HEK293T (cell line): ENCODE measurements around the gene GABRB3.

ENCODE experiments used
- BHLHE40 ChIP-seq: fragments of 450-650 bp; IDR thresholded peaks from 2 replicates; pipeline ENCODE4 v1.6.1; 2016; ENCODE audit warnings: mild to moderate bottlenecking, moderate library complexity, borderline replicate concordance
- CTBP1 ChIP-seq: fragments of 450-650 bp; IDR thresholded peaks from 2 replicates; pipeline ENCODE4 v1.6.1; 2016; ENCODE audit warnings: borderline replicate concordance
- ELF4 ChIP-seq: fragments of 450-650 bp; IDR thresholded peaks from 2 replicates; pipeline ENCODE4 v1.6.1; 2017; ENCODE audit warnings: antibody characterized with exemption
- FOXK2 ChIP-seq: fragments of 450-650 bp; IDR thresholded peaks from 2 replicates; pipeline ENCODE4 v1.6.1; 2016; ENCODE audit warnings: mild to moderate bottlenecking
- FOXM1 ChIP-seq: fragments of 450-650 bp; IDR thresholded peaks from 2 replicates; pipeline ENCODE4 v1.6.1; 2017; ENCODE audit warnings: mild to moderate bottlenecking, borderline replicate concordance
- HDGF ChIP-seq: fragments of 450-650 bp; IDR thresholded peaks from 2 replicates; pipeline ENCODE4 v1.6.1; 2017; ENCODE audit warnings: antibody characterized with exemption, borderline replicate concordance
- L3MBTL2 ChIP-seq: fragments of 450-650 bp; conservative IDR thresholded peaks from 2 replicates; pipeline ENCODE4 v1.6.1; 2016; ENCODE audit warnings: mild to moderate bottlenecking
- PKNOX1 ChIP-seq: fragments of 450-650 bp; IDR thresholded peaks from 2 replicates; pipeline ENCODE4 v1.6.1; 2016
- SP1 ChIP-seq: fragments of 450-650 bp; IDR thresholded peaks from 2 replicates; pipeline ENCODE4 v1.6.1; 2017
- SUZ12 ChIP-seq: fragments of 450-650 bp; IDR thresholded peaks from 2 replicates; pipeline ENCODE4 v1.6.1; 2016; ENCODE audit warnings: mild to moderate bottlenecking
- TARDBP ChIP-seq: fragments of 450-650 bp; IDR thresholded peaks from 2 replicates; pipeline ENCODE4 v1.6.1; 2016

DNA sequence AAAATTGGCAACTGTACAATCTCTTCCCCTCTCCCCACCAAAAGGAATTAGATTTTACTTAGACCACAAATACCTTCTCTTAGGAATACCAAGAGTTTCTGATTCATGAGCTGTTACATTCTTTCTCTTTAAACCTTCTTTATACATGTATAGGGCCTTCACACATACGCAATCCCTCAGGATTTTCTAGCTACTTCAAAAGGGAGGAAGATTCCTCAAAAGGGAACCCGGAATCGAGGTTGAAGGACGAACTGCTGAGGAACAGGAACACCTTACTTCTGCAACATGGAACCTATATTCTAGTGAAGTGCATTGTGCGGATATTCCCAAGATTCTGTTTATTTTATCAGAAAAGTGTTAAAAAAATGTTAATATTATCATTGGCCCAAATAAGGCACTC, 52.3 kb downstream of the GABRB3 start:
- no peak for TF ChIP-seq BHLHE40
- no peak for TF ChIP-seq TARDBP
- TF ChIP-seq FOXK2 = no peak
- no peak for TF ChIP-seq ELF4
- TF ChIP-seq PKNOX1 = no peak
- no peak for TF ChIP-seq FOXM1
- TF ChIP-seq HDGF = no peak
- TF ChIP-seq SP1 = no peak
- no peak for TF ChIP-seq L3MBTL2
- no peak for TF ChIP-seq SUZ12
- no peak for TF ChIP-seq CTBP1
